Measurements from ENCODE around the gene DNASE1L3.

The DNASE1L3 gene

DNA sequence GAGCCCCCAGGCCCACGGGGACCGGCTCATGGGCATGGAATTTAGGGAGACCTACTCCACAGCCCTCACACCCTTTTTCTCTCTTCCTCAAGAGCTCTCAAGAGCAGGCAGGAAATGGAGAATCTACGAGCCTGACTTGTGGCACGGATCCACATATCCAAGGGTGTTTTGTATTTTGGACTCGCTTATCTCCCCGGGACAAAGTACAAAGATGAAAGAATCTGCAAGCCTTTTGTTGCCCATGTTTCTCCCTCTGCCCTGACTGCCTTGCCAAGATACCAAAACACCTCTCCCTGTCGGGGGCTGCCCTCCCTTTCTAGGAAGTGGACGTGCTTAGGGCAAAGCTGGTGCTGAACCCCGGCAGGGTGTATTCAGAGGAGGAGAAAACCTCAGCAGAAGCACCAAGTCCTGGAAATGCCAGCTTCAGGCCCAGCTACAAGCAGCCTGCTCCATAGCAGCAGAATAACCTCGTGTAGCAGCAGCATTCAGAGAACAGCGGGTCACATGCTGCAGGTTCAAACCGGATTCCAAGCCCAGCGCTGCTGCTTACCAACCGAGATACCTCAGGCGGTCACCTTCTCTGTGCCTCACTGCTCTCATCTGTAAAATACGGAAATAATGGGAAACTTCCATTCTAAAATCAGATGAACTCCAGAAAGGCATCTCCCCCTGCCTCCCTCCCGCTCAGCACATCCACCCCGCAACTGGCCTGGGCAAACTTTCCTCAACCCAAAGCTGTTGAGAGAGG is 35.2 kb downstream of the DNASE1L3 start:
- TF ChIP-seq CTCF (IDR thresholded peaks at IDR 0.05; ENCODE audit: extremely low read depth, missing control alignments): no peak
- no peak for DNase-seq (ENCODE audit: low spot score)

DNA sequence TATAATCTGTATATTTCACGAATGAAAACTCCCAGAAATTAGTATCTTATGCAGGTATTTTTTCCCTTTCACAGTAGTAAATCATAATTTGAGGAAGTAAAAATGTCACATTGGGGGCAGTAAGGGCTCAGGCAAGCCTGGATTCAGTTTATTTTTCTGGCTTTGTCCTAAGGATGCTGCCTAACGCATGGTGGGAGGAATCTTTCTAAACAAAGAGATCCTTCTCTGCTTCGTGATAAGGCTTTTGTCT is 35.7 kb downstream of the DNASE1L3 start:
- no peak for TF ChIP-seq CTCF (IDR thresholded peaks at IDR 0.05; ENCODE audit: extremely low read depth, missing control alignments)
- no peak for DNase-seq (ENCODE audit: low spot score)

- TF ChIP-seq CTCF (IDR thresholded peaks at IDR 0.05; ENCODE audit: extremely low read depth, missing control alignments): peak; percentile 18
- peak; percentile 72 for DNase-seq (ENCODE audit: low spot score)
Measured at GRCh38 chr3:58173669-58174398, 36.9 kb downstream of the DNASE1L3 start.

GRCh38 chr3:58173029-58173668 is 37.6 kb downstream of the DNASE1L3 start:
- TF ChIP-seq CTCF (IDR thresholded peaks at IDR 0.05; ENCODE audit: extremely low read depth, missing control alignments): no peak
- no peak for DNase-seq (ENCODE audit: low spot score)

DNA sequence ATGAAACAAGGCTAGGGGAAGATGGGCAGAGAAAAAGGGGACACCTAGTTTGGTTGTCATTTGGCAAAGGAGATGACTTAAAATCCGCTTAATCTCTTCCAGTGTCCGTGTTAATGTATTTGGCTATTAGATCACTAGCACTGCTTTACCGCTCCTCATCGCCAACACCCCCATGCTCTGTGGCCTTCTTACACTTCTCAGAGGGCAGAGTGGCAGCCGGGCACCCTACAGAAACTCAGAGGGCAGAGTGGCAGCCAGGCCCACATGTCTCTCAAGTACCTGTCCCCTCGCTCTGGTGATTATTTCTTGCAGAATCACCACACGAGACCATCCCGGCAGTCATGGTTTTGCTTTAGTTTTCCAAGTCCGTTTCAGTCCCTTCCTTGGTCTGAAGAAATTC is 39.6 kb downstream of the DNASE1L3 start:
- TF ChIP-seq CTCF (IDR thresholded peaks at IDR 0.05; ENCODE audit: extremely low read depth, missing control alignments): no peak
- no peak for DNase-seq (ENCODE audit: low spot score)

- DNase-seq (ENCODE audit: low spot score): no peak
- TF ChIP-seq CTCF (IDR thresholded peaks at IDR 0.05; ENCODE audit: extremely low read depth, missing control alignments): no peak
Measured at GRCh38 chr3:58170376-58170775, 40.4 kb downstream of the DNASE1L3 start.

GRCh38 chr3:58169371-58169770 is 41.4 kb downstream of the DNASE1L3 start:
- TF ChIP-seq CTCF (IDR thresholded peaks at IDR 0.05; ENCODE audit: extremely low read depth, missing control alignments): no peak
- no peak for DNase-seq (ENCODE audit: low spot score)

Data from GM20000 (cell line).